H1 (cell line): ENCODE measurements around the gene FAM169A. TPM values are rescaled to one million over a fixed set of nuclear protein-coding genes. Genes with fewer than 3 reads are reported as not detected.

Experiments
- CHD7 ChIP-seq: fragments of 300-600 bp; sonication (generic); IDR thresholded peaks from 2 replicates; pipeline ENCODE4 v1.7.1; 2012; ENCODE audit warnings: low read length, moderate library complexity, mild to moderate bottlenecking, inconsistent platforms; ENCODE audit not compliant: insufficient replicate concordance
- CTCF ChIP-seq, 3 experiments: IDR thresholded peaks; 1 replicate in 2 of 3; 2 replicates in 1 of 3; pipeline versions ENCODE4 v1.5.1 to v1.6.1; 2011; ENCODE audit warnings: low read length in 3 of 3, mild to moderate bottlenecking in 3 of 3, inconsistent platforms in 2 of 3, low read depth in 1 of 3, moderate library complexity in 1 of 3; ENCODE audit not compliant: insufficient read depth in 1 of 3; ENCODE audit errors: control extremely low read depth in 1 of 3
- HDAC2 ChIP-seq, 2 experiments: fragments of 300-600 bp in 1 of 2; sonication (generic) in 1 of 2; IDR thresholded peaks; 2 replicates each; pipeline ENCODE4 v1.6.1; 2011 to 2012; ENCODE audit warnings: low read depth in 2 of 2, low read length in 2 of 2, mild to moderate bottlenecking in 2 of 2, moderate library complexity in 2 of 2, borderline replicate concordance in 1 of 2, inconsistent platforms in 1 of 2
- JUN ChIP-seq: IDR thresholded peaks from 2 replicates; pipeline ENCODE4 v1.6.1; 2011; ENCODE audit warnings: low read depth, mild to moderate bottlenecking, improper control_type of control experiment, low read length
- polyA plus RNA-seq, 7 experiments: library from polyadenylated mRNA; depleted of rRNA in 3 of 7; stranded (reverse) in 5 of 7; unstranded in 2 of 7; fragments of >200 nt in 5 of 7; fragments of 200-250 nt in 2 of 7; gene quantifications; 1 replicate in 5 of 7; 2 replicates in 1 of 7; 4 replicates in 1 of 7; pipeline versions ENCODE4 v1.2.1 to v1.2.3, GENCODE V29; 2011 to 2013; ENCODE audit warnings: missing spikeins in 2 of 7, mixed read lengths in 2 of 7
- total RNA-seq: library from RNA; stranded (reverse); fragmentation: NEBNext Ultra II Directional; extraction: Animal tissue kit (Norgen Biotek cat#: 25700); gene quantifications from 2 replicates; pipeline ENCODE4 v1.2.1, GENCODE V29; 2021

Gene FAM169A
- total and polyA plus RNA-seq, 2 of the 8 experiments (the other 6 are each of a cell fraction or from before 2014, with no cell fraction given) = 12.6 to 83.1 TPM

- TF ChIP-seq CHD7 = no peak
- no peak for TF ChIP-seq HDAC2 (IDR thresholded peaks at IDR 0.05; ENCODE audit: borderline replicate concordance in 1 of 2, low read depth in 2 of 2, low read length in 2 of 2)
- no peak for TF ChIP-seq JUN
- no peak for TF ChIP-seq CTCF (IDR thresholded peaks at IDR 0.05; ENCODE audit: control extremely low read depth in 1 of 3, insufficient read depth in 1 of 3, low read depth in 1 of 3, low read length in 3 of 3)
These were observed 26.7 kb upstream of the FAM169A start (continued) for GRCh38 chr5:74892921-74893320.
